Articular chondrocyte of knee joint (primary cell): ENCODE results near the gene DACT3. TPM values are rescaled to one million over a fixed set of nuclear protein-coding genes. Genes with fewer than 3 reads are reported as not detected.

Experiments
- small RNA-seq: library from RNA; depleted of rRNA; stranded (forward); fragments of <200 nt; gene quantifications from one replicate; pipeline ENCODE3, GENCODE V24; 2012
- total RNA-seq: library from RNA; depleted of rRNA; stranded (reverse); fragments of >200 nt; gene quantifications from 2 replicates; pipeline ENCODE4 v1.2.3, GENCODE V29; 2012

Gene DACT3
- 2.6 and 2.7 TPM in 2 replicates for total RNA-seq

GRCh38 chr19:46661020-46661731 lies at the start of gene DACT3:
Gene DACT3, minus strand, starts transcription at chr19:46661182. Its CDS starts 118 bp downstream, at chr19:46661064.

GRCh38 chr19:46635920-46636761 lies 24.8 kb downstream of the DACT3 start, which contains the start of gene GNG8:
Gene GNG8, minus strand, starts transcription at chr19:46636202. Its CDS starts 1,520 bp downstream, at chr19:46634682.

GRCh38 chr19:46624958-46625661 lies 35.9 kb downstream of the DACT3 start, which contains the start of gene PTGIR:
Gene PTGIR, minus strand, starts transcription at chr19:46625089. Its CDS starts 864 bp downstream, at chr19:46624225.

GRCh38 chr19:46601318-46602224 lies 59.4 kb downstream of the DACT3 start, which contains the start of gene CALM3:
Gene CALM3, plus strand, starts transcription at chr19:46601330. Its CDS starts 105 bp downstream, at chr19:46601435.

Small RNAs within 50 kb of the gene (small RNA-seq; reads per million reads assigned to genes)
- gene MIR320E, result 0.31 reads per million
- not detected for gene RN7SL364P

Other genes with a start within 250 kb of the DACT3 start
- 16.8 and 21.6 TPM in 2 replicates for gene CCDC8, start 247.6 kb downstream of the DACT3 start, total RNA-seq
- 0.11 and 0.13 TPM in 2 replicates for gene PNMA8C, start 232.2 kb downstream of the DACT3 start, total RNA-seq
- 2.6 and 8.1 TPM in 2 replicates for gene PNMA8A, start 189.6 kb downstream of the DACT3 start, total RNA-seq
- 1.7 and 1.8 TPM in 2 replicates for gene PNMA8B, start 165.3 kb downstream of the DACT3 start, total RNA-seq
- gene CALM3, start 59.9 kb downstream of the DACT3 start, total RNA-seq, result 227 and 258 TPM in 2 replicates
- gene PTGIR, start 36.1 kb downstream of the DACT3 start, total RNA-seq, result 3.0 and 4.4 TPM in 2 replicates
- gene GNG8, start 25.0 kb downstream of the DACT3 start, total RNA-seq, result not detected in 2 replicates
- 10.2 and 11.1 TPM in 2 replicates for gene PRKD2, start 55.9 kb upstream of the DACT3 start, total RNA-seq
- gene FKRP, start 84.9 kb upstream of the DACT3 start, total RNA-seq, result 11.2 and 18.5 TPM in 2 replicates
- 35.6 and 37.1 TPM in 2 replicates for gene STRN4, start 85.3 kb upstream of the DACT3 start, total RNA-seq
- gene SLC1A5, start 127.4 kb upstream of the DACT3 start, total RNA-seq, result 109 and 186 TPM in 2 replicates
- 147 and 155 TPM in 2 replicates for gene AP2S1, start 189.7 kb upstream of the DACT3 start, total RNA-seq
- 73.7 and 74.9 TPM in 2 replicates for gene ARHGAP35, start 199.8 kb upstream of the DACT3 start, total RNA-seq